NCI-H226 (cell line): ENCODE measurements around the gene RAD9B.
A peak's percentile ranks its signal among the peaks of the same experiment; 100 is the strongest.

Experiments used
- DNase-seq: peaks from one replicate; pipeline ENCODE4 v3.0.0-alpha.2; 2015

Gene RAD9B

GRCh38 chr12:110528277-110528839 lies 26.2 kb downstream of the RAD9B start:
- no peak for DNase-seq

- DNase-seq: no peak
Observed at GRCh38 chr12:110530511-110530910, 28.4 kb downstream of the RAD9B start.

GRCh38 chr12:110531741-110532333 lies 29.7 kb downstream of the RAD9B start:
- no peak for DNase-seq

GRCh38 chr12:110532644-110533043 lies 30.5 kb downstream of the RAD9B start:
- no peak for DNase-seq

GRCh38 chr12:110533607-110534006 lies 31.5 kb downstream of the RAD9B start:
- no peak for DNase-seq

- no peak for DNase-seq
Observed at GRCh38 chr12:110534811-110535210, 32.7 kb downstream of the RAD9B start.

- DNase-seq: no peak
Observed at GRCh38 chr12:110536834-110537604, 34.9 kb downstream of the RAD9B start.

GRCh38 chr12:110537605-110538409 lies 35.7 kb downstream of the RAD9B start:
- peak; percentile 68 for DNase-seq

- no peak for DNase-seq
Observed at GRCh38 chr12:110538869-110539622, 36.9 kb downstream of the RAD9B start.

GRCh38 chr12:110540048-110540447 lies 37.9 kb downstream of the RAD9B start:
- DNase-seq: no peak

- peak; percentile 71 for DNase-seq
Observed at GRCh38 chr12:110543252-110543959, 41.3 kb downstream of the RAD9B start.

- DNase-seq: no peak
Observed at GRCh38 chr12:110543965-110544364, 41.8 kb downstream of the RAD9B start.

GRCh38 chr12:110545259-110545658 lies 43.1 kb downstream of the RAD9B start:
- peak; percentile 82 for DNase-seq

- peak; percentile 47 for DNase-seq
Observed at GRCh38 chr12:110545812-110546211, 43.7 kb downstream of the RAD9B start.

- peak; percentile 84 for DNase-seq
Observed at GRCh38 chr12:110546339-110546738, 44.2 kb downstream of the RAD9B start.

GRCh38 chr12:110547090-110547489 lies 45.0 kb downstream of the RAD9B start:
- no peak for DNase-seq

GRCh38 chr12:110548678-110549077 lies 46.5 kb downstream of the RAD9B start:
- DNase-seq: no peak

- no peak for DNase-seq
Observed at GRCh38 chr12:110549716-110550115, 47.6 kb downstream of the RAD9B start.

- no peak for DNase-seq
Observed at GRCh38 chr12:110550981-110551380, 48.9 kb downstream of the RAD9B start.
